HepG2 (cell line): Measurements from ENCODE around the gene SLC16A3. TPM values are rescaled to one million over a fixed set of nuclear protein-coding genes. Genes with fewer than 3 reads are reported as not detected.

Experiments used
- CBX2 ChIP-seq, 2 experiments: fragments of 200-600 bp in 1 of 2; sonication (generic); formaldehyde crosslinking in 1 of 2; IDR thresholded peaks; 2 replicates each; pipeline versions ENCODE4 v1.7.0 to v1.8.1; 2018 to 2022; ENCODE audit warnings: low read depth in 2 of 2, low read length in 1 of 2, mild to moderate bottlenecking in 1 of 2, missing genetic modification reagents in 1 of 2
- ELF3 ChIP-seq: IDR thresholded peaks from 2 replicates; pipeline ENCODE4 v1.6.1; 2016; ENCODE audit warnings: missing genetic modification reagents, missing compliant biosample characterization
- FOSL1 ChIP-seq: sonication (generic); formaldehyde crosslinking; IDR thresholded peaks from 2 replicates; pipeline ENCODE4 v1.9.0; 2021; ENCODE audit warnings: missing genetic modification reagents, borderline replicate concordance
- PHF20 ChIP-seq: sonication (generic); formaldehyde crosslinking; IDR thresholded peaks from 2 replicates; pipeline ENCODE4 v1.5.0; 2020; ENCODE audit warnings: mild to moderate bottlenecking, missing genetic modification reagents
- SMAD1 ChIP-seq: sonication (generic); formaldehyde crosslinking; IDR thresholded peaks from 2 replicates; pipeline ENCODE4 v1.4.0; 2020; ENCODE audit warnings: missing genetic modification reagents, low read depth, mild to moderate bottlenecking, borderline replicate concordance
- TRAFD1 ChIP-seq: sonication (generic); formaldehyde crosslinking; IDR thresholded peaks from 2 replicates; pipeline ENCODE4 v1.5.1; 2020; ENCODE audit warnings: missing genetic modification reagents, mild to moderate bottlenecking, borderline replicate concordance
- TRIM24 ChIP-seq: sonication (generic); formaldehyde crosslinking; IDR thresholded peaks from 2 replicates; pipeline ENCODE4 v1.8.0; 2022; ENCODE audit warnings: mild to moderate bottlenecking, missing genetic modification reagents
- ZBTB21 ChIP-seq: sonication (generic); formaldehyde crosslinking; IDR thresholded peaks from 2 replicates; pipeline ENCODE4 v1.4.0; 2020; ENCODE audit warnings: missing genetic modification reagents
- ZHX2 ChIP-seq, 2 experiments: sonication (generic) in 1 of 2; formaldehyde crosslinking in 1 of 2; IDR thresholded peaks; 2 replicates each; pipeline versions ENCODE4 v1.6.1 to v1.9.0; 2014 to 2022; ENCODE audit warnings: antibody characterized with exemption in 1 of 2, borderline replicate concordance in 1 of 2, inconsistent platforms in 1 of 2, low read depth in 1 of 2, missing genetic modification reagents in 1 of 2
- ZNF18 ChIP-seq: sonication (generic); formaldehyde crosslinking; IDR thresholded peaks from 2 replicates; pipeline ENCODE4 v1.8.0; 2022; ENCODE audit warnings: mild to moderate bottlenecking, missing genetic modification reagents; ENCODE audit not compliant: insufficient replicate concordance
- ZNF354B ChIP-seq: sonication (generic); formaldehyde crosslinking; IDR thresholded peaks from 2 replicates; pipeline ENCODE4 v1.8.0; 2022; ENCODE audit warnings: mild to moderate bottlenecking, missing genetic modification reagents
- ZNF503 ChIP-seq: sonication (generic); formaldehyde crosslinking; IDR thresholded peaks from 2 replicates; pipeline ENCODE4 v1.4.0; 2020; ENCODE audit warnings: missing genetic modification reagents
- ZNF839 ChIP-seq: sonication (generic); formaldehyde crosslinking; IDR thresholded peaks from 2 replicates; pipeline ENCODE4 v1.4.0; 2020; ENCODE audit warnings: missing genetic modification reagents, mild to moderate bottlenecking, borderline replicate concordance
- polyA plus RNA-seq, 8 experiments: library from polyadenylated mRNA; depleted of rRNA in 3 of 8; stranded (reverse) in 7 of 8; unstranded in 1 of 8; fragments of >200 nt; fragmentation: Illumina TruSeq in 4 of 8; extraction: Trizol in 4 of 8; gene quantifications; 2 replicates each; pipeline versions ENCODE4 v1.2.1 to v1.2.3, GENCODE V29; 2011 to 2016; ENCODE audit warnings: low read depth in 4 of 8, missing spikeins in 1 of 8, mixed read lengths in 1 of 8; ENCODE audit not compliant: insufficient read depth in 1 of 8
- total RNA-seq, 5 experiments: library from RNA; depleted of rRNA; stranded (reverse); fragments of >200 nt; fragmentation: Illumina TruSeq; extraction: Trizol; gene quantifications; 2 replicates each; pipeline ENCODE4 v1.2.3, GENCODE V29; 2016; ENCODE audit warnings: low read depth in 1 of 5

Gene SLC16A3
- total and polyA plus RNA-seq, 2 of the 13 experiments (the other 11 are each of a cell fraction or from before 2014, with no cell fraction given): 242 to 349 TPM

DNA sequence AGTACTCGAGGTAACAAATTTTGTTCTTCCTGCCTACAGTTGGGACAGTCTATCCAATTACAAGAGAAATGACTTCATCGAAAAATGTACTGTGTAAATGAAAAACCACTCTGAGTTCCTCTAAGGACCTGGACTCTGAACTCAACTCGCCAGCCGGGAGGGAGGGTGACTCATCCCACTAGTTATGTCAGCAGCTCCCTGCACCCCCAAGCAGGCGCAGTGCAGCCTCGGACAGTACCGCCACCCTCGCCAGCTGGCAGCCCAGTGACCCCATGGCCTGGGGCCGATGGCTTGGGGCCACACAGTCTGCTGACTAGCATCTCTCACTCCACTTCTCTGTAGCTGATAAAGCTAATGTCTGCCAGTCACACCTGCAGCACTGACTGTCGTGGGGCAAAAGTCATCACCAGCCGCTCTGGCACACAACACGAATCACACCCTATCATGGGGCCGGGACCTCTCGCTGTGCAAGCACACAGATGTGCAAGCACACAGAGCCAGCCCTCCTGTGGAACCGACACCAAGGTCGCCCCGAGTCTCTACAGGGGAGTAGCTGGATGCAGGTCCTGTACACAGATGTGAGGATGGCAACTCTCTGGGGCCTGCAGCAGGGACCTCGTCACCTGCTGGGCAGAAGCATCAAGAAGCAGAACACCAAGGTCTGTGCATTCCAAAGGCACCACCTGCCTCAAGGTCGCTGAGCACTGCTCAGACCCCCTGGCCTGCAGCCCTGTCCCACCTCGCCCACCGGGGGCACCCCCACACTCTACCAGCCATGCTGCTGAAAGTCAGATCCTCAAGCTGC lies 38.9 kb downstream of the SLC16A3 start (continued):
- TF ChIP-seq TRAFD1 (CRISPR knock-in tag): no peak
- no peak; the same call in 1 of the 2 replicates for TF ChIP-seq ZNF354B (CRISPR knock-in tag)
- no peak for TF ChIP-seq SMAD1 (CRISPR knock-in tag)
- TF ChIP-seq CBX2 (IDR thresholded peaks at IDR 0.05; ENCODE audit: low read depth, low read length): no peak
- TF ChIP-seq CBX2 (CRISPR knock-in tag; IDR thresholded peaks at IDR 0.05; ENCODE audit: low read depth): no peak
- TF ChIP-seq ELF3: peak; percentile 92
- TF ChIP-seq PHF20: no peak; the same call in 1 of the 2 replicates
- TF ChIP-seq TRIM24: no peak
- peak; percentile 70; the same call in 1 of the 2 replicates for TF ChIP-seq ZHX2 (IDR thresholded peaks at IDR 0.05; ENCODE audit: low read depth)
- no peak for TF ChIP-seq ZHX2 (CRISPR knock-in tag; IDR thresholded peaks at IDR 0.05; ENCODE audit: borderline replicate concordance)
- peak; percentile 100 for TF ChIP-seq FOSL1 (CRISPR knock-in tag)
- TF ChIP-seq ZNF503 (CRISPR knock-in tag): peak; percentile 92
- TF ChIP-seq ZNF839: peak; percentile 88; the same call in 1 of the 2 replicates
- peak; percentile 84 for TF ChIP-seq ZNF18 (CRISPR knock-in tag)
- peak; percentile 93 for TF ChIP-seq ZBTB21 (CRISPR knock-in tag)
